ENCODE measurements around the gene SORCS3.

SORCS3 gene

GRCh38 chr10:104648421-104648820, 7.3 kb downstream of the SORCS3 start:
- no peak for DNase-seq

- no peak for DNase-seq
Observed at GRCh38 chr10:104650072-104650471, 9.0 kb downstream of the SORCS3 start.

- DNase-seq: no peak
Observed at GRCh38 chr10:104650635-104651331, 9.7 kb downstream of the SORCS3 start.

GRCh38 chr10:104657036-104657435, 15.9 kb downstream of the SORCS3 start:
- no peak for DNase-seq

GRCh38 chr10:104657457-104657856, 16.4 kb downstream of the SORCS3 start:
- no peak for DNase-seq

- DNase-seq: no peak
Observed at GRCh38 chr10:104658067-104658466, 17.0 kb downstream of the SORCS3 start.

- DNase-seq: no peak
Observed at GRCh38 chr10:104659809-104660208, 18.7 kb downstream of the SORCS3 start.

GRCh38 chr10:104663076-104663475, 22.0 kb downstream of the SORCS3 start:
- no peak for DNase-seq

GRCh38 chr10:104663563-104663962, 22.5 kb downstream of the SORCS3 start:
- no peak for DNase-seq

GRCh38 chr10:104664205-104664604, 23.1 kb downstream of the SORCS3 start:
- DNase-seq: no peak

GRCh38 chr10:104665174-104665573, 24.1 kb downstream of the SORCS3 start:
- no peak for DNase-seq

GRCh38 chr10:104666106-104666505, 25.0 kb downstream of the SORCS3 start:
- DNase-seq: no peak

- DNase-seq: no peak
Observed at GRCh38 chr10:104676874-104677273, 35.8 kb downstream of the SORCS3 start.

- no peak for DNase-seq
Observed at GRCh38 chr10:104678658-104679057, 37.6 kb downstream of the SORCS3 start.

GRCh38 chr10:104680467-104681401, 39.6 kb downstream of the SORCS3 start:
- DNase-seq: no peak

GRCh38 chr10:104681485-104681884, 40.4 kb downstream of the SORCS3 start:
- DNase-seq: no peak

GRCh38 chr10:104683567-104683966, 42.5 kb downstream of the SORCS3 start:
- DNase-seq: no peak

GRCh38 chr10:104686829-104687228, 45.7 kb downstream of the SORCS3 start:
- DNase-seq: no peak

GRCh38 chr10:104688251-104689042, 47.4 kb downstream of the SORCS3 start:
- no peak for DNase-seq

- DNase-seq: no peak
Observed at GRCh38 chr10:104689105-104689504, 48.0 kb downstream of the SORCS3 start.

GRCh38 chr10:104689547-104689946, 48.5 kb downstream of the SORCS3 start:
- DNase-seq: no peak

- DNase-seq: no peak
Observed at GRCh38 chr10:104690101-104690500, 49.0 kb downstream of the SORCS3 start.

- DNase-seq: no peak
Observed at GRCh38 chr10:104690959-104691358, 49.9 kb downstream of the SORCS3 start.
